Embryonic facial prominence (tissue), 1 donor: ENCODE data around the gene MEP1A.
"Not testable (repeated sequence)": the region's sequence is repeated elsewhere in the genome, so short reads cannot be mapped to it uniquely, and the experiment has no call there.

Experiments
- DNase-seq: peaks from one replicate; pipeline ENCODE4 v3.0.0-alpha.2; 2016; ENCODE audit errors: extremely low spot score

Gene MEP1A

GRCh38 chr6:46793138-46793537 lies at the start of gene MEP1A:
Gene MEP1A, plus strand, starts transcription at chr6:46793389. Its CDS starts 10 bp downstream, at chr6:46793399.
- DNase-seq = no peak

- no peak for DNase-seq
These were observed 49.6 kb upstream of the MEP1A start for GRCh38 chr6:46743425-46744158.

GRCh38 chr6:46744159-46744725 lies 48.9 kb upstream of the MEP1A start:
- not testable (repeated sequence) for DNase-seq

GRCh38 chr6:46745973-46746372 lies 47.2 kb upstream of the MEP1A start:
- DNase-seq = no peak

- no peak for DNase-seq
These were observed 46.5 kb upstream of the MEP1A start, which contains the start of gene ANKRD66 for GRCh38 chr6:46746696-46747095. Gene ANKRD66, plus strand, starts transcription at chr6:46746933. Its CDS starts 5,016 bp downstream, at chr6:46751949.

- no peak for DNase-seq
These were observed 44.2 kb upstream of the MEP1A start for GRCh38 chr6:46748940-46749503.

- DNase-seq = no peak
These were observed 43.5 kb upstream of the MEP1A start for GRCh38 chr6:46749731-46750130.

- no peak for DNase-seq
These were observed 41.5 kb upstream of the MEP1A start for GRCh38 chr6:46751658-46752057.

- DNase-seq = no peak
These were observed 37.3 kb upstream of the MEP1A start for GRCh38 chr6:46755865-46756264.

GRCh38 chr6:46756469-46757213 lies 36.5 kb upstream of the MEP1A start:
- no peak for DNase-seq

- DNase-seq = no peak
These were observed 36.0 kb upstream of the MEP1A start for GRCh38 chr6:46757214-46757596.

- no peak for DNase-seq
These were observed 34.0 kb upstream of the MEP1A start for GRCh38 chr6:46758960-46759753.

GRCh38 chr6:46760925-46761324 lies 32.3 kb upstream of the MEP1A start:
- no peak for DNase-seq

GRCh38 chr6:46763466-46763865 lies 29.7 kb upstream of the MEP1A start:
- no peak for DNase-seq

- not testable (repeated sequence) for DNase-seq
These were observed 28.9 kb upstream of the MEP1A start for GRCh38 chr6:46764280-46764679.

- DNase-seq = no peak
These were observed 28.2 kb upstream of the MEP1A start for GRCh38 chr6:46764961-46765360.

GRCh38 chr6:46772016-46772415 lies 21.2 kb upstream of the MEP1A start:
- no peak for DNase-seq

GRCh38 chr6:46772762-46773161 lies 20.4 kb upstream of the MEP1A start:
- no peak for DNase-seq

GRCh38 chr6:46773201-46773855 lies 19.9 kb upstream of the MEP1A start:
- DNase-seq = no peak

GRCh38 chr6:46774736-46775135 lies 18.5 kb upstream of the MEP1A start:
- not testable (repeated sequence) for DNase-seq

GRCh38 chr6:46776070-46776712 lies 17.0 kb upstream of the MEP1A start:
- no peak for DNase-seq
